Peyer's patch (tissue), 4 donors: ENCODE data around the gene SERTAD1.

Source experiments
- POLR2A ChIP-seq, 2 donors: fragments of 450-650 bp; IDR thresholded peaks; one replicate each; pipeline ENCODE4 v1.5.1; 2017; ENCODE audit warnings: antibody characterized with exemption in 2 of 2, mild to moderate bottlenecking in 2 of 2, moderate library complexity in 2 of 2
- TF ChIP-seq, protein P1 (sequence below), 6 experiments: fragments of 450-650 bp in 4 of 6; fragments of 200-600 bp in 2 of 6; sonication (generic) in 1 of 6; IDR thresholded peaks; one replicate each; pipeline ENCODE4 v1.5.1; 2017 to 2019; ENCODE audit warnings: antibody characterized with exemption in 6 of 6, mild to moderate bottlenecking in 3 of 6, moderate library complexity in 1 of 6

DNA sequence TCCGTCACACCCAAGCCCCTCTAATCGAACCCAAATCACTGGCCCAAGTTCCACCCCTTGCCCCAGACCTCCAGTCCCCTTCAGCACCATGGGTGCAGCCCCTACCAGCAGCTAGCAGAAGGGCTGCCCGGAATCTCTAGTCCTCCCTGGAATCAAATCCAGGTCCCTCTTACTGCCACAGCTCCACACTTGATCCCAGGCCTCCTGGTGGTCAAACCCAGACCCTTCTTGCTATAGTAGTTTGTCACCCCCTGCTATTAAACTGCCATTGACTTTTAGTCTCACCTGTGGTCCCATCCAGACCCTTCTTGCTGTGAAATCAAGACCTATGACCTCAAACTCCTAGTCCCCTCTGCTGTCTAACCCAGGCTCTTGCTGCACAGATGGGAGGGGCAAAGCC lies 44.5 kb downstream of the SERTAD1 start:
- TF ChIP-seq, protein P1, sequence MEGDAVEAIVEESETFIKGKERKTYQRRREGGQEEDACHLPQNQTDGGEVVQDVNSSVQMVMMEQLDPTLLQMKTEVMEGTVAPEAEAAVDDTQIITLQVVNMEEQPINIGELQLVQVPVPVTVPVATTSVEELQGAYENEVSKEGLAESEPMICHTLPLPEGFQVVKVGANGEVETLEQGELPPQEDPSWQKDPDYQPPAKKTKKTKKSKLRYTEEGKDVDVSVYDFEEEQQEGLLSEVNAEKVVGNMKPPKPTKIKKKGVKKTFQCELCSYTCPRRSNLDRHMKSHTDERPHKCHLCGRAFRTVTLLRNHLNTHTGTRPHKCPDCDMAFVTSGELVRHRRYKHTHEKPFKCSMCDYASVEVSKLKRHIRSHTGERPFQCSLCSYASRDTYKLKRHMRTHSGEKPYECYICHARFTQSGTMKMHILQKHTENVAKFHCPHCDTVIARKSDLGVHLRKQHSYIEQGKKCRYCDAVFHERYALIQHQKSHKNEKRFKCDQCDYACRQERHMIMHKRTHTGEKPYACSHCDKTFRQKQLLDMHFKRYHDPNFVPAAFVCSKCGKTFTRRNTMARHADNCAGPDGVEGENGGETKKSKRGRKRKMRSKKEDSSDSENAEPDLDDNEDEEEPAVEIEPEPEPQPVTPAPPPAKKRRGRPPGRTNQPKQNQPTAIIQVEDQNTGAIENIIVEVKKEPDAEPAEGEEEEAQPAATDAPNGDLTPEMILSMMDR (IDR thresholded peaks at IDR 0.05) = no peak
- TF ChIP-seq POLR2A (IDR thresholded peaks at IDR 0.05) = no peak
